Tibial artery (tissue), 4 donors: ENCODE results near the gene COL5A2.
A peak's percentile ranks its signal among the peaks of the same experiment; 100 is the strongest.

Experiments used
- DNase-seq, 2 donors: peaks; one replicate each; pipeline ENCODE4 v3.0.0-alpha.2; 2019
- H3K27ac ChIP-seq, 2 donors: fragments of 200-600 bp; sonication (generic) in 1 of 2; 1 replicate in 1 of 2; 2 replicates in 1 of 2; pipeline ENCODE4 v1.5.1; 2018 to 2019; ENCODE audit warnings: mild to moderate bottlenecking in 1 of 2
- H3K27me3 ChIP-seq, 2 donors: fragments of 200-600 bp; sonication (generic) in 1 of 2; one replicate each; pipeline versions ENCODE4 v1.5.1 to v1.6.0; 2016 to 2019
- H3K36me3 ChIP-seq, 3 donors: fragments of 200-600 bp; sonication (generic) in 2 of 3; one replicate each; pipeline ENCODE4 v1.5.1; 2016 to 2019; ENCODE audit warnings: mild to moderate bottlenecking in 2 of 3
- H3K4me1 ChIP-seq, 4 donors: fragments of 200-600 bp; sonication (generic) in 2 of 4; 1 replicate in 3 of 4; 2 replicates in 1 of 4; pipeline ENCODE4 v1.5.1; 2016 to 2019
- H3K4me3 ChIP-seq, 2 donors: fragments of 200-600 bp; sonication (generic) in 1 of 2; 1 replicate in 1 of 2; 2 replicates in 1 of 2; pipeline ENCODE4 v1.5.1; 2018 to 2019; ENCODE audit warnings: mild to moderate bottlenecking in 2 of 2
- H3K9me3 ChIP-seq, 3 donors: fragments of 200-600 bp; sonication (generic) in 1 of 3; one replicate each; pipeline ENCODE4 v1.5.1; 2016 to 2019
- intact Hi-C: fragments of 100-400 bp; cut with DNase I; formaldehyde crosslinking; loops from one replicate; pipeline ENCODE4 v1.15.0; 2023; ENCODE audit warnings: low total_unique reads
- TF ChIP-seq, protein P1 (sequence below), 2 experiments: fragments of 200-600 bp in 1 of 2; fragments of 450-650 bp in 1 of 2; IDR thresholded peaks; one replicate each; pipeline ENCODE4 v1.5.1; 2017 to 2019; ENCODE audit warnings: antibody characterized with exemption in 2 of 2, mild to moderate bottlenecking in 1 of 2, moderate library complexity in 1 of 2

The COL5A2 gene

DNA sequence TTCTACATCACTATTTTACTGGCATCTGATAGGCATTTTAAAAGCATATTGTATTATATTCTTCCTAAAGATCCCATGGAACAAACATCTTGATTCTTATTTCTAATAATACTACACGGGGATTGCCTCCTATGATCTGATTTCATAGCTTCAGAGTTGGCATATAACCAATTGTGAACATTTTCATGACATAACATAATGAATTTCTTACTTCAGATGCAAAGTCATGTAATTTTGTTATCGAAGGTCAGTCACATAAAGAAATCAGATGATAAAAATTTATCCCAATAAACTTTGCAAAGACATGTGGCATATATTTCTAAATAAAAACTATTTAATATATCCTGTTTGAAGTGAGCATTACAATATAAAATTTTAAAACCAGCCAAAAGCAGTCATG, 93.3 kb downstream of the COL5A2 start:
- H3K4me3 ChIP-seq = no peak overlapping the region
- TF ChIP-seq, protein P1, sequence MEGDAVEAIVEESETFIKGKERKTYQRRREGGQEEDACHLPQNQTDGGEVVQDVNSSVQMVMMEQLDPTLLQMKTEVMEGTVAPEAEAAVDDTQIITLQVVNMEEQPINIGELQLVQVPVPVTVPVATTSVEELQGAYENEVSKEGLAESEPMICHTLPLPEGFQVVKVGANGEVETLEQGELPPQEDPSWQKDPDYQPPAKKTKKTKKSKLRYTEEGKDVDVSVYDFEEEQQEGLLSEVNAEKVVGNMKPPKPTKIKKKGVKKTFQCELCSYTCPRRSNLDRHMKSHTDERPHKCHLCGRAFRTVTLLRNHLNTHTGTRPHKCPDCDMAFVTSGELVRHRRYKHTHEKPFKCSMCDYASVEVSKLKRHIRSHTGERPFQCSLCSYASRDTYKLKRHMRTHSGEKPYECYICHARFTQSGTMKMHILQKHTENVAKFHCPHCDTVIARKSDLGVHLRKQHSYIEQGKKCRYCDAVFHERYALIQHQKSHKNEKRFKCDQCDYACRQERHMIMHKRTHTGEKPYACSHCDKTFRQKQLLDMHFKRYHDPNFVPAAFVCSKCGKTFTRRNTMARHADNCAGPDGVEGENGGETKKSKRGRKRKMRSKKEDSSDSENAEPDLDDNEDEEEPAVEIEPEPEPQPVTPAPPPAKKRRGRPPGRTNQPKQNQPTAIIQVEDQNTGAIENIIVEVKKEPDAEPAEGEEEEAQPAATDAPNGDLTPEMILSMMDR (IDR thresholded peaks at IDR 0.05) = no peak
- intact Hi-C loops = no loop called here
- H3K27me3 ChIP-seq = no peaks in the 10 kb centered on the region
- peaks cover 29 to 48% (median 38%) of the 10 kb centered on the region in 3 donors for H3K36me3 ChIP-seq
- no peaks in the 10 kb centered on the region for H3K9me3 ChIP-seq
- H3K27ac ChIP-seq = no peak overlapping the region
- DNase-seq = no peak
- H3K4me1 ChIP-seq = peaks cover 0 to 4% (median 0%) of the 10 kb centered on the region in 4 donors

DNA sequence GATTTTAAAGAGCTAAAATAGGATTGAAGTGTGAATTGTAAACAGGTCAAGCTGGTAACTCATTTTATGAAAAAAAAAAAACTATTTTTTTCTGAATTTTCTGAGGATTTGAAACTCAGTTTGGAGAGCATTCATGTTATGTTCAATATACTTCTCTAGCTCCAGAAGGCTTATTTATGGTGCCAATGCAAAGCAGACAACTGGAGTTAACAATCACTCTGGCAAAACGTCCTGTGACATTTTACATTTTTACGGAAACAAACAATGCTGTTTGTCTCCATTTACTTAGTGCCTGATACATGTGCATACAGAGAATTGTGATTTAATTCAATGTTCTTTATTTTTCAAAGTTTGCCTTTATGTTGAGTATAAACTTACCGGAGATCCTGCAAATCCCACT, 96.0 kb downstream of the COL5A2 start:
- Histone ChIP-seq H3K27me3 (no peaks in the 10 kb centered on the region), H3K4me1 (no peaks in the 10 kb centered on the region), H3K4me3 (no peak overlapping the region), H3K36me3 (peaks cover 42 to 61% (median 43%) of the 10 kb centered on the region in 3 donors), H3K9me3 (no peaks in the 10 kb centered on the region), H3K27ac (no peak overlapping the region)
- TF ChIP-seq, protein P1 (IDR thresholded peaks at IDR 0.05) = no peak
- intact Hi-C loops = no loop called here
- no peak for DNase-seq

DNA sequence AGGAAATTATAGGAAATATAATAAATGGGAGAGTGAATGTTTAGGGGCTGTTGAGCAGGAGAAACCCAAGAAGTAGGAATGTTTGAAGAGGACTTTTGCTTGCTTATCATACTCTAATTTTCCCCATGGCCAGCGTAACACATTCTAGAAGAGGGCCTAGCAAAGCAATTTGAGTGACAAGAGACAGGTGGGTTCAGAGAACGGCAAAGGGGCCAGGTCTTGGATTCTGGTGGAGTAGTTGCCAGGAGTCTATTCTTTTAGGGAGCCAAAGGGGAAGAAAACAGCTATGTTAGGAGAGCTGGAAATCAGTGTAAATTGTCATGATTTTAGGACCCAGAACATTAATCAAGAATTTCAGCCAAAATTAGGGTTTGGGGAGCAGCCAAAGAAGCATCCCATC, 96.5 kb downstream of the COL5A2 start:
- no peaks in the 10 kb centered on the region for H3K9me3 ChIP-seq
- no peak for DNase-seq
- TF ChIP-seq, protein P1 (IDR thresholded peaks at IDR 0.05) = no peak
- H3K4me3 ChIP-seq = no peak overlapping the region
- peaks cover 47 to 66% (median 48%) of the 10 kb centered on the region in 3 donors for H3K36me3 ChIP-seq
- intact Hi-C loops = no loop called here
- H3K27ac ChIP-seq = no peak overlapping the region
- H3K27me3 ChIP-seq = no peaks in the 10 kb centered on the region
- H3K4me1 ChIP-seq = no peaks in the 10 kb centered on the region

DNA sequence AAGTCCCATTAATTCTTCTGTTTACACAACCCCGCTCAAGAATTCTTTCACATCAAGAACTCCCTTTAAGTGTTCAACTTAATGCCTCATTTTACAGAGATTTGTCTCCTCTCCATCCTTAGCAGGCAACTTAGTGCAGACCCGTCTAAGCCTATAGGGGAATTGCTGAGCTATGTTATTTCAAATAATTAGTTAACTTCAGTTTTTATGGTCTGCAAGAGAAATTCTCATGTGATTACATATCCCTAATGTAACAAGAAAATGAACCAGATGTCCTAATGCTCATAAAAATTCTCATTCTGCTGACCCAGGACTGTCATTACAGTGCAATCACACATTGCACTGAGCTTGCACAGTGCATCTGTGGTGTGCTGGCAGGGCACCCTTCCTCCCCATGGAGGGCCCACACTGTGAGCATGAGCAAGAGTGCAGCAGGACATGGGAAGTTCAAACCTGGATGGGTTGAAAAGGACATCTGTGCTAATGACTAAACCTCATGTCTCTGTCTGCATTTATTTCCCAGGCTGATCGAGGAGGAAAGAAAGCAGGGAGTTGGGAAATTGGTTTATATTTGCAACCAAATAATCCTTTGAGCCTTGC, 97.1 kb downstream of the COL5A2 start:
- Histone ChIP-seq H3K4me1 (no peaks in the 10 kb centered on the region), H3K27me3 (no peaks in the 10 kb centered on the region), H3K9me3 (no peaks in the 10 kb centered on the region), H3K36me3 (peaks cover 53 to 73% (median 55%) of the 10 kb centered on the region in 3 donors), H3K27ac (no peak overlapping the region), H3K4me3 (no peak overlapping the region)
- TF ChIP-seq, protein P1 (IDR thresholded peaks at IDR 0.05) = no peak
- intact Hi-C loops = no loop called here
- no peak for DNase-seq

DNA sequence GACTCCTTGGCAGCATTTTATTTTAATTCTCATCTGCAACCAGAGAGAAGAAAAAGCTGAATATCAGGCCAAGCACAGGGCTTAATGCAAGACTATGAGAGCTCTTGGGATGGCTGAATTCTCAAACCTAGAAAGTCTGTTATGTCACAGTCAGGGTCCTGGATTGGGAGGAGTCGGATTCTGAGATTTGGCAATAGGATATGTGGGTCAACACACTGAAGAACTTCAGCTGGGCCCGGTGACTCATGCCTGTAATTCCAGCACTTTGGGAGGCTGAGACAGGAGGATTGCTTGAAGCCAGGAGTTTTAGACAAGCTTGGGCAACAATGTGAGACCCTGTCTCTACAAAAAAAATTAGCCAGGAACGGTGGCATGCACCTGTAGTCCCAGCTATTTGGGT, 103.0 kb downstream of the COL5A2 start:
- Histone ChIP-seq H3K4me3 (no peak overlapping the region), H3K4me1 (peaks cover 0 to 28% (median 0%) of the 10 kb centered on the region in 4 donors), H3K27ac (peak overlapping the region; percentile 8 to 46), H3K27me3 (no peaks in the 10 kb centered on the region), H3K36me3 (peaks cover 33 to 52% (median 48%) of the 10 kb centered on the region in 3 donors), H3K9me3 (no peaks in the 10 kb centered on the region)
- TF ChIP-seq, protein P1 (IDR thresholded peaks at IDR 0.05) = no peak
- intact Hi-C loops = no loop called here
- peak; percentile 42 to 71 for DNase-seq
